ENCODE results near the gene DNAH10. TPM values are rescaled to one million over a fixed set of nuclear protein-coding genes. Genes with fewer than 3 reads are reported as not detected.

The DNAH10 gene
- total RNA-seq, 4 donors from 2014 or later = under 0.01 to 1.7 (median 0.28) TPM

- H3K4me3 ChIP-seq = no peak overlapping the region
- TF ChIP-seq, protein P1, sequence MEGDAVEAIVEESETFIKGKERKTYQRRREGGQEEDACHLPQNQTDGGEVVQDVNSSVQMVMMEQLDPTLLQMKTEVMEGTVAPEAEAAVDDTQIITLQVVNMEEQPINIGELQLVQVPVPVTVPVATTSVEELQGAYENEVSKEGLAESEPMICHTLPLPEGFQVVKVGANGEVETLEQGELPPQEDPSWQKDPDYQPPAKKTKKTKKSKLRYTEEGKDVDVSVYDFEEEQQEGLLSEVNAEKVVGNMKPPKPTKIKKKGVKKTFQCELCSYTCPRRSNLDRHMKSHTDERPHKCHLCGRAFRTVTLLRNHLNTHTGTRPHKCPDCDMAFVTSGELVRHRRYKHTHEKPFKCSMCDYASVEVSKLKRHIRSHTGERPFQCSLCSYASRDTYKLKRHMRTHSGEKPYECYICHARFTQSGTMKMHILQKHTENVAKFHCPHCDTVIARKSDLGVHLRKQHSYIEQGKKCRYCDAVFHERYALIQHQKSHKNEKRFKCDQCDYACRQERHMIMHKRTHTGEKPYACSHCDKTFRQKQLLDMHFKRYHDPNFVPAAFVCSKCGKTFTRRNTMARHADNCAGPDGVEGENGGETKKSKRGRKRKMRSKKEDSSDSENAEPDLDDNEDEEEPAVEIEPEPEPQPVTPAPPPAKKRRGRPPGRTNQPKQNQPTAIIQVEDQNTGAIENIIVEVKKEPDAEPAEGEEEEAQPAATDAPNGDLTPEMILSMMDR (IDR thresholded peaks at IDR 0.05) = no peak
- TF ChIP-seq POLR2A (IDR thresholded peaks at IDR 0.05) = no peak
- H3K27me3 ChIP-seq = no peaks in the 10 kb centered on the region
- H3K9me3 ChIP-seq = peaks cover 0 to 3% (median 0%) of the 10 kb centered on the region in 4 donors
- H3K36me3 ChIP-seq = peaks cover 0 to 55% (median 0%) of the 10 kb centered on the region in 3 donors
- no peak overlapping the region for H3K27ac ChIP-seq
- no peaks in the 10 kb centered on the region for H3K4me1 ChIP-seq
- peak in 1 of 3 donors; percentile 25 for DNase-seq
These were observed 178.5 kb downstream of the DNAH10 start for GRCh38 chr12:123940627-123940966.

DNA sequence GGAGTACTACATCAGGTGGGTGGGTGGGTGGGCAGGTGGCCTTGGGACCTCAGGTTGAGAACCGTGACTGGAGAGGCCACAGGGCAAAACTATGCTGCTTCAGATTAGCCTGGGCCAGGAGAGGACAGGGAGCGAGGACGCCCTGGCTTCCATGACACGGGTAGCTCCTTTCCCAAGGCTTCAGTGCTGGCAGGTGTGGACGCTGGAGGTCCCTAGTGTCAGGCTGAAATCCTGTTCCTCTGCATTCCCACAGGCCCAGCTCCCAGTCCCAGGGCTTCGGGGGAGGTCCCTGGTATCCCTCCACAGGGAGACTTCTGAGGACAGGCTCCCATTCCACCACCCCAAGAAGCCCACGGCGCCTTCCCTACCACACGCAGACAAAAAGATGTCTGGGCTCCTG is 178.9 kb downstream of the DNAH10 start:
- Histone ChIP-seq H3K36me3 (peaks cover 0 to 52% (median 0%) of the 10 kb centered on the region in 3 donors), H3K9me3 (peaks cover 0 to 3% (median 0%) of the 10 kb centered on the region in 4 donors), H3K27me3 (no peaks in the 10 kb centered on the region), H3K4me3 (no peak overlapping the region), H3K4me1 (no peaks in the 10 kb centered on the region), H3K27ac (no peak overlapping the region)
- TF ChIP-seq, protein P1 (IDR thresholded peaks at IDR 0.05) = no peak
- TF ChIP-seq POLR2A (IDR thresholded peaks at IDR 0.05) = no peak
- DNase-seq = peak in 1 of 3 donors; percentile 36

DNA sequence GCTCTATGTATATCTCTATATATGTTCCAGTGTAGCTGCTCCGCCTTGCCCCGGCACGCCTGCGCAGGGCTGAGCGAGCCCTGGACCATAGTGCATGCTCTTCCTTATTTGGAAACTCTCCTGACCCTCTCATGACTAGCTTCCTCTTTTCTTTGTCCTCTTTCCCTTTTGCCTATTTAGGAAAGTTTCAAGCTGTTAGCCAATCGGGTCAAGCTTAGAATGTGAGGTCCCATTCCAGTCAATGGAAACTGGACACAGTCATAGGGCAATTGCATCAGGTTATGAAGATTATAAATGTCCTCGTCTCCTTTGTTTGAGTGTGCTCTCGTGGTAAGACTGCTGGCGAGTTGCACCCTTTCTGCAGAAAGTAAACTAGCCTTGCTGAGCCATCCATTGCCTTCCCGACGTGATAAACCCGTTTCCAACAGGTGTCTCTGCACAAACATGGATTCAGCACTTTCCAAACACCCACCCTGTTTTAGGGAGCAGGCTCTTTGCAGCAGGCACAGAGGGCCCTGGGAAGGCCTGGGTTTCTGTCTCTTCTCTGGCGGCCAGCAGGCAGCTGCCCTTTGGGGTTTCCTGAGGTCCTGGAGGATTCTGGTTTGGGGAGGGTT is 179.6 kb downstream of the DNAH10 start:
- TF ChIP-seq POLR2A (IDR thresholded peaks at IDR 0.05) = no peak
- TF ChIP-seq, protein P1 (IDR thresholded peaks at IDR 0.05) = no peak
- Histone ChIP-seq H3K4me3 (no peak overlapping the region), H3K36me3 (peaks cover 0 to 50% (median 0%) of the 10 kb centered on the region in 3 donors), H3K4me1 (no peaks in the 10 kb centered on the region), H3K27ac (no peak overlapping the region), H3K9me3 (peaks cover 0 to 3% (median 0%) of the 10 kb centered on the region in 4 donors), H3K27me3 (no peaks in the 10 kb centered on the region)
- DNase-seq = peak in 1 of 3 donors; percentile 27

DNA sequence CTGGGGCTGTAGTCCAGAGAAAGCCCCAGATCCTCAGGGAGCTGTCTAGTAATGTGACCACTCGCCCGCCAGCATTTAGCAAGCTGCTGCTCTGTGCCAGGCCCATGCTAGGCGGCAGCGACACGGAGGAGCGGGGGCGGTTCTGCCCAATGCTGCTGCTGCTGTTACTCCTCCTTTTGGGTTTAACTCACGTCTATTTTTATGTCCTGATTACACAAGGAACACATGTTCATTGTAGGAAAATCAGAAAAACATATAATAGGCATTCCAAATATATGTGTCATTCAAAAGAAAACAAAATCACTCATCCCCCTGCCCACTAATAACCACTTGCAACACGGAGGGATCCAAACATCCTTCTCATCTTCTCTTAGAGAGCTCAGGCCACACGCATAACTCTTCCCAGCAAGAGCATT is 180.1 kb downstream of the DNAH10 start:
- Histone ChIP-seq H3K36me3 (peaks cover 0 to 45% (median 0%) of the 10 kb centered on the region in 3 donors), H3K4me1 (no peaks in the 10 kb centered on the region), H3K9me3 (peaks cover 0 to 3% (median 0%) of the 10 kb centered on the region in 4 donors), H3K4me3 (no peak overlapping the region), H3K27me3 (no peaks in the 10 kb centered on the region), H3K27ac (no peak overlapping the region)
- no peak for DNase-seq
- TF ChIP-seq, protein P1 (IDR thresholded peaks at IDR 0.05) = no peak
- TF ChIP-seq POLR2A (IDR thresholded peaks at IDR 0.05) = no peak

- Histone ChIP-seq H3K27me3 (no peaks in the 10 kb centered on the region), H3K36me3 (peaks cover 0 to 45% (median 0%) of the 10 kb centered on the region in 3 donors), H3K4me3 (no peak overlapping the region), H3K4me1 (no peaks in the 10 kb centered on the region), H3K27ac (no peak overlapping the region), H3K9me3 (peaks cover 0 to 3% (median 0%) of the 10 kb centered on the region in 4 donors)
- peak in 1 of 3 donors; percentile 34 for DNase-seq
- TF ChIP-seq, protein P1 (IDR thresholded peaks at IDR 0.05) = no peak
- TF ChIP-seq POLR2A (IDR thresholded peaks at IDR 0.05) = no peak
These were observed 181.0 kb downstream of the DNAH10 start for GRCh38 chr12:123942911-123943648.
